ENCODE measurements around the gene CMPK1.

The CMPK1 gene

GRCh38 chr1:47411436-47411835 is 77.8 kb downstream of the CMPK1 start:
- no peaks in the 10 kb centered on the region for H3K9me3 Mint-ChIP-seq
- no peak overlapping the region for H3K4me3 Mint-ChIP-seq
- H3K36me3 Mint-ChIP-seq (ENCODE audit: low read depth): no peaks in the 10 kb centered on the region
- peak overlapping the region; percentile 85 for H3K27ac Mint-ChIP-seq
- intact Hi-C loops (cut with micrococcal nuclease): no loop called here
- H3K27me3 Mint-ChIP-seq: peaks cover 36% of the 10 kb centered on the region
- H3K4me1 Mint-ChIP-seq (ENCODE audit: low read depth): peaks cover 72% of the 10 kb centered on the region

DNA sequence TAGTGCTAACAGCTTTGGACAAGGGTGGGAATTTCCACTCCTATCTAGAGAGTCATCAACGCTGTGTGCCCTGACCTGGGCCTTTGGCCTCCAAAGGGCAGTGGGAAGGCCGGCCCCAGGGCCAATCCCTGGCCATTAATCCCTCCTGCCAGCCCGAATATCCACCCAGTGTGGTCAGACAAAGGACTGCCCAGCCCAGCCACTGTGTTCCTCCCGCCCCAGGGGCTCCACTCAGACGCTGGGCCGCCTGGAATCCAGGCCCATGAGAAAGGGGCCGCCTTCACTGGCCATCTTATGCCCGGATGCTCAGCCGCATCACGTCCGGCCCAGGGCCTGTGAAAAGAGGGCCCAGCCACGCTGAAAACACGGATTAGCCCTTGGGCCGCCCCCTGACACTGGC is 78.8 kb downstream of the CMPK1 start:
- H3K36me3 Mint-ChIP-seq (ENCODE audit: low read depth): no peaks in the 10 kb centered on the region
- H3K9me3 Mint-ChIP-seq: no peaks in the 10 kb centered on the region
- H3K4me3 Mint-ChIP-seq: no peak overlapping the region
- intact Hi-C loops (cut with micrococcal nuclease): no loop called here
- H3K4me1 Mint-ChIP-seq (ENCODE audit: low read depth): peaks cover 74% of the 10 kb centered on the region
- peaks cover 41% of the 10 kb centered on the region for H3K27me3 Mint-ChIP-seq
- H3K27ac Mint-ChIP-seq: peak overlapping the region; percentile 85

DNA sequence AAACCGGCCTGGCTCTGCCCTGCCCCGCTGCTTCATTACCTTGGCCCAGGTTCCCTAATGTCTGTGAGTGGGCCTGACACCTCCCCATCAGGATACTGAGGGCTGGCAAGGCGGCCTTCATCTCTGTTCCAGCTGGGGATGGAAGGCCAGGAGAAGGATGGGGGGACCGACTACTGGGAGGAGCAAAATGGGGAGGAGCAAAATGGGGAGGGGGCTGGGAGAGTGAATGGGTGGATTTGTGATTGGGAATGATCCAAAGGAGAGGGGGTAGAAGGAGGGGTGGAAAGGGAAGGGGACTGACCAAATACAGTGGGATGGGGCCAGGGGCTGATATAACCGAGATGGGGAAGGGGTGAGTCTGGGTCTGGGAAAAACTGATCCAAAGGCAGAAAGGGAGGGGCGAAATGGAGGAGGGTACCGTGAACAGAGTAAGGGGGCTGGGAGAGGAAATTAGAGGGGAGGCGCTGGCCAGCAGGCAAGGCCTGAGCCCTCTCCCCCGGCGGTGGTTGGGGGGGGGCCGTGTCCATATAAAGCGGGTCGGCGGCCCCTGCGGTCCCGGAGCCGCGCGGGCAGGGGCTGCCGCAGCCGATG is 82.2 kb downstream of the CMPK1 start, which contains the start of gene FOXE3:
TSS of gene FOXE3 (plus strand) at position 558 of the 591 bp plus-strand sequence. CDS start at position 589, 31 bp downstream.
- intact Hi-C loops (cut with micrococcal nuclease): no loop called here
- Mint-ChIP-seq H3K9me3 (no peaks in the 10 kb centered on the region), H3K27ac (peak within 1 kb of the TSS; percentile 62), H3K27me3 (peaks cover 68% of the 10 kb centered on the region), H3K4me3 (peak within 1 kb of the TSS; percentile 73), H3K4me1 (ENCODE audit: low read depth) (peaks cover 50% of the 10 kb centered on the region), H3K36me3 (ENCODE audit: low read depth) (no peaks in the 10 kb centered on the region)

GRCh38 chr1:47416319-47417169 is 83.0 kb downstream of the CMPK1 start:
- H3K4me1 Mint-ChIP-seq (ENCODE audit: low read depth): peaks cover 48% of the 10 kb centered on the region
- intact Hi-C loops (cut with micrococcal nuclease): no loop called here
- H3K27ac Mint-ChIP-seq: peak overlapping the region; percentile 62
- H3K4me3 Mint-ChIP-seq: peak overlapping the region; percentile 73
- H3K9me3 Mint-ChIP-seq: no peaks in the 10 kb centered on the region
- no peaks in the 10 kb centered on the region for H3K36me3 Mint-ChIP-seq (ENCODE audit: low read depth)
- peaks cover 75% of the 10 kb centered on the region for H3K27me3 Mint-ChIP-seq

DNA sequence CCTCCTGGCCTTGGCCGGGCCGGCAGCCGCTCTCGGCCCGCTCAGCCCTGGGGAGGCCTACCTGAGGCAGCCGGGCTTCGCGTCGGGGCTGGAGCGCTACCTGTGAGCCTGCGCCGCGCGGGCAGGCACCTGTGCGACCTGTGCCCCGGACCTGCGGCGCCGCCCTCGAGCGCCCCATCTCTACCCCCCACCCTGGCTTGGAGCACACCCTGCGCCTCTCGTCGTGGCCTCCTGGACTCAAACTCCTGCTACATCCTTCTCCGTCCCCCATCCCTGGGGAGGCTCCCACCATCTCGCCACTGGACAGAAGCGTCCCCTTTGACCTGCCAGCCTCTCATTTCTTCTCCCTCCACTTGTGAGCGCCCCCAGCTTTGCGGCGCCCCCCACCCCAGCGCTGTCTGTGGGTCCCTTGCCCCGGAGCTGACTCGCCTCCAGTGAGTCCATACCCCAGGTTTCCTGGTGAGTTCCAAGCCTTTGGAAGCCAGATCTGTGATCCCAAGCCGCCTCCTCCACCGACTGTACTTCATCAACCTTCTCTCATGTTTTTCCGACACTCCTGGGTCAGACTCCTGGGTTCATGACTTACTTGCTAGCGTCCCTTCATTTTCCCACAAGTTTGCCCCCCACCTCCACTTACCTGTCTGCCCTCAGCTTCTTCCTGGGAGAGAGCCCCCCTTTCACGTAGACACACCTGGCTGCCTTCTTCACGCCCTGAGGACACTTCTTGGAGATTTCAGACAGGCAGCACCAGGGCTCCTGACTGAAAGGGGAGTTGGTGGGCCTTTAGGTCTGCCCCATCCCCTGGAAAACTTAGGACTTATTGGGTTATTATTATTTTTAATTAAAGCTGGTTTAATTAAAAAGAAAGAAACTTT is 83.8 kb downstream of the CMPK1 start:
- peaks cover 78% of the 10 kb centered on the region for H3K27me3 Mint-ChIP-seq
- no peaks in the 10 kb centered on the region for H3K9me3 Mint-ChIP-seq
- no peaks in the 10 kb centered on the region for H3K36me3 Mint-ChIP-seq (ENCODE audit: low read depth)
- H3K27ac Mint-ChIP-seq: peak overlapping the region; percentile 54
- peak overlapping the region; percentile 33 for H3K4me3 Mint-ChIP-seq
- peaks cover 42% of the 10 kb centered on the region for H3K4me1 Mint-ChIP-seq (ENCODE audit: low read depth)
- intact Hi-C loops (cut with micrococcal nuclease): no loop called here

- no peak overlapping the region for H3K27ac Mint-ChIP-seq
- peaks cover 78% of the 10 kb centered on the region for H3K27me3 Mint-ChIP-seq
- no peak overlapping the region for H3K4me3 Mint-ChIP-seq
- peaks cover 42% of the 10 kb centered on the region for H3K4me1 Mint-ChIP-seq (ENCODE audit: low read depth)
- intact Hi-C loops (cut with micrococcal nuclease): no loop called here
- no peaks in the 10 kb centered on the region for H3K9me3 Mint-ChIP-seq
- H3K36me3 Mint-ChIP-seq (ENCODE audit: low read depth): no peaks in the 10 kb centered on the region
Observed at GRCh38 chr1:47418122-47418521, 84.5 kb downstream of the CMPK1 start.

GRCh38 chr1:47418681-47419325 is 85.2 kb downstream of the CMPK1 start:
- Mint-ChIP-seq H3K27ac (no peak overlapping the region), H3K36me3 (ENCODE audit: low read depth) (no peaks in the 10 kb centered on the region), H3K4me1 (ENCODE audit: low read depth) (peaks cover 42% of the 10 kb centered on the region), H3K27me3 (peaks cover 73% of the 10 kb centered on the region), H3K9me3 (no peaks in the 10 kb centered on the region), H3K4me3 (no peak overlapping the region)
- intact Hi-C loops (cut with micrococcal nuclease): no loop called here

GRCh38 chr1:47420547-47420946 is 87.0 kb downstream of the CMPK1 start:
- Mint-ChIP-seq H3K27ac (no peak overlapping the region), H3K4me1 (ENCODE audit: low read depth) (peaks cover 40% of the 10 kb centered on the region), H3K4me3 (no peak overlapping the region), H3K36me3 (ENCODE audit: low read depth) (no peaks in the 10 kb centered on the region), H3K9me3 (no peaks in the 10 kb centered on the region), H3K27me3 (peaks cover 70% of the 10 kb centered on the region)
- intact Hi-C loops (cut with micrococcal nuclease): no loop called here

DNA sequence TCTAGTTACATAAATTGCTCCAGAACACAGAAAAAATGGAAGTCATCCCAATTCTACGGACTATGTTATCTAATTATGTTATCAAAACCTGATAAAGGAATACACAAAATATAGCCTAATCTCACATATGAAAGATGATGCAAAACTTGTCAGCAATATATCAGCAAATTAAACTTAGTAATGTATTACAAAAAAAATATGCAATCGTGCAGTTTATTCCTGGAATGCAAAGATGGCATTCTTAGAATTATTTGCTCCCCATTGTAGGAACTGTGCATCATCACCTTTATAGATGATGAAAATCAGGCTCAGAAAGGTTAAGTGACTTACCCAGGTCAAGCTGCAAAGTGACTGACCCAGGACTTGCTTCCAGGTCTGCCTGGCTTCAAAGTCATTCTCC is 90.3 kb downstream of the CMPK1 start:
- peaks cover 55% of the 10 kb centered on the region for H3K27me3 Mint-ChIP-seq
- no peaks in the 10 kb centered on the region for H3K9me3 Mint-ChIP-seq
- H3K4me3 Mint-ChIP-seq: no peak overlapping the region
- intact Hi-C loops (cut with micrococcal nuclease): loop anchor here (1.0 kb wide), 1 partner anchor 36 kb away; no protein-coding TSS in a partner anchor
- H3K36me3 Mint-ChIP-seq (ENCODE audit: low read depth): peaks cover 15% of the 10 kb centered on the region
- no peak overlapping the region for H3K27ac Mint-ChIP-seq
- peaks cover 27% of the 10 kb centered on the region for H3K4me1 Mint-ChIP-seq (ENCODE audit: low read depth)

DNA sequence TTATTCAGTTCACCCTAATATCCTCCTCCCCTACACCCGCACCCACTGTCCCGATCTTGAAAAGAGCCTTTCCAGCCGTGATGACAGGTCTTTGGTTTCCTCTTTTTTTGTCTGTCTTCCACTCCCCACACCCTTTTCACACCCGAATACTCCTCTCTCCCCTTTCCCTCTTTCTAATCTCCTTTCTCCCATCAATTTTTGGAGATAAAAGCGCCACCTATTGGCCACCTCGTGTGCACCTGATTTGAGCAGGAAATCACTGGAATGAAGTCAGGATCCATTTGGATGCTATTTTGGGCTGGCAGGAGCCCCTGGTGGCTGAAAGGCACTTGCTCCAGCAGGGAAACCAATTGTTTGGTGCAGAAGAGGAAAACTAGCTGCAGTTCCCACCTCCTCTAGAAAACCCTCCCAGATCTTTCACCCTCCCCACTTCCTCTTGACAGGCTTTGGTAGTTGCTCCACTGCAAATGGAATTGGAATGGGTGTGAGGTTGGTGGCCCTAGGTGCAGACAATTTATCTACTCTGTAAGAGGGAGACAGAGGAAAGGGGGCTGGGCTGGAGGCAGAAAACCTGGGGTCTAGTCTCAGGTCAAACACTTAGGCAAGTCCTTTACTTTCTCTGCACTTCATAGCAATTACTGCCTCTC is 90.9 kb downstream of the CMPK1 start:
- peaks cover 50% of the 10 kb centered on the region for H3K27me3 Mint-ChIP-seq
- intact Hi-C loops (cut with micrococcal nuclease): loop anchor here (1.0 kb wide), 1 partner anchor 36 kb away; no protein-coding TSS in a partner anchor

More for the DNA sequence above, 90.9 kb downstream of the CMPK1 start:
- Mint-ChIP-seq H3K36me3 (ENCODE audit: low read depth) (peaks cover 15% of the 10 kb centered on the region), H3K4me1 (ENCODE audit: low read depth) (peaks cover 27% of the 10 kb centered on the region), H3K4me3 (no peak overlapping the region), H3K9me3 (no peaks in the 10 kb centered on the region), H3K27ac (no peak overlapping the region)
